HFFc6 (cell line): ENCODE results near the gene SH3BGRL3. TPM values are rescaled to one million over a fixed set of nuclear protein-coding genes. Genes with fewer than 3 reads are reported as not detected.

Source experiments
- DNase-seq: peaks from one replicate; pipeline ENCODE4 v3.0.0-alpha.2; 2018
- H3K27ac Mint-ChIP-seq: 2 replicates; pipeline ENCODE4 v1.8.0; 2020; ENCODE audit warnings: mild to moderate bottlenecking, mixed read lengths
- H3K27me3 Mint-ChIP-seq: 2 replicates; pipeline ENCODE4 v1.8.0; 2021; ENCODE audit warnings: mild to moderate bottlenecking, moderate library complexity, mixed read lengths; ENCODE audit not compliant: insufficient read depth
- H3K36me3 Mint-ChIP-seq: 2 replicates; pipeline ENCODE4 v1.8.0; 2021; ENCODE audit warnings: low read depth, mixed read lengths
- H3K4me1 Mint-ChIP-seq: 2 replicates; pipeline ENCODE4 v1.8.0; 2020; ENCODE audit warnings: low read depth, mixed read lengths
- H3K4me3 Mint-ChIP-seq: 2 replicates; pipeline ENCODE4 v1.8.0; 2020; ENCODE audit warnings: mild to moderate bottlenecking, moderate library complexity, mixed read lengths
- H3K9me3 Mint-ChIP-seq: 2 replicates; pipeline ENCODE4 v1.8.0; 2020; ENCODE audit warnings: mild to moderate bottlenecking, mixed read lengths
- CTCF ChIP-seq: fragments of 200-600 bp; sonication (generic); IDR thresholded peaks from 2 replicates; pipeline ENCODE4 v1.5.0; 2021; ENCODE audit warnings: antibody characterized with exemption, mild to moderate bottlenecking
- total RNA-seq, 6 experiments: library from RNA; stranded (reverse); fragmentation: NEBNext Ultra II Directional; extraction: Animal tissue kit (Norgen Biotek cat#: 25700); gene quantifications; 2 replicates in 1 of 6; 3 replicates in 5 of 6; pipeline ENCODE4 v1.2.3, GENCODE V29; 2021

The SH3BGRL3 gene
- total RNA-seq, 6 experiments from 2014 or later: 731 to 914 (median 779) TPM

- Mint-ChIP-seq H3K4me1 (peaks cover 37% of the 10 kb centered on the region), H3K36me3 (peaks cover 9% of the 10 kb centered on the region; the same call in 1 of the 2 replicates), H3K4me3 (peak overlapping the region; percentile 11; the same call in 1 of the 2 replicates), H3K27ac (no peak overlapping the region), H3K27me3 (no peaks in the 10 kb centered on the region; the same call in 1 of the 2 replicates), H3K9me3 (no peaks in the 10 kb centered on the region)
- TF ChIP-seq CTCF: no peak
- DNase-seq: peak; percentile 17
Observed at GRCh38 chr1:26239936-26240335, 40.0 kb upstream of the SH3BGRL3 start.

- Mint-ChIP-seq H3K4me1 (no peaks in the 10 kb centered on the region), H3K27ac (no peak overlapping the region), H3K27me3 (no peaks in the 10 kb centered on the region; the same call in 1 of the 2 replicates), H3K9me3 (no peaks in the 10 kb centered on the region), H3K4me3 (no peak overlapping the region), H3K36me3 (peaks cover 6% of the 10 kb centered on the region)
- DNase-seq: no peak
- no peak for TF ChIP-seq CTCF
Observed at GRCh38 chr1:26252718-26253117, 27.2 kb upstream of the SH3BGRL3 start.

GRCh38 chr1:26254404-26254803 is 25.5 kb upstream of the SH3BGRL3 start:
- H3K27me3 Mint-ChIP-seq: no peaks in the 10 kb centered on the region; the same call in 1 of the 2 replicates
- H3K4me1 Mint-ChIP-seq: no peaks in the 10 kb centered on the region
- no peak for DNase-seq
- H3K4me3 Mint-ChIP-seq: no peak overlapping the region
- TF ChIP-seq CTCF: no peak
- H3K27ac Mint-ChIP-seq: no peak overlapping the region
- no peaks in the 10 kb centered on the region for H3K9me3 Mint-ChIP-seq
- peaks cover 13% of the 10 kb centered on the region for H3K36me3 Mint-ChIP-seq

- Mint-ChIP-seq H3K4me1 (no peaks in the 10 kb centered on the region), H3K9me3 (no peaks in the 10 kb centered on the region), H3K27me3 (no peaks in the 10 kb centered on the region; the same call in 1 of the 2 replicates), H3K4me3 (no peak overlapping the region), H3K36me3 (peaks cover 16% of the 10 kb centered on the region), H3K27ac (no peak overlapping the region)
- no peak for DNase-seq
- no peak for TF ChIP-seq CTCF
Observed at GRCh38 chr1:26257222-26257621, 22.7 kb upstream of the SH3BGRL3 start.

- TF ChIP-seq CTCF: no peak
- Mint-ChIP-seq H3K4me1 (no peaks in the 10 kb centered on the region), H3K4me3 (no peak overlapping the region), H3K9me3 (no peaks in the 10 kb centered on the region), H3K27me3 (no peaks in the 10 kb centered on the region; the same call in 1 of the 2 replicates), H3K27ac (no peak overlapping the region), H3K36me3 (peaks cover 16% of the 10 kb centered on the region)
- no peak for DNase-seq
Observed at GRCh38 chr1:26259005-26259404, 20.9 kb upstream of the SH3BGRL3 start.

GRCh38 chr1:26259578-26259977 is 20.3 kb upstream of the SH3BGRL3 start:
- Mint-ChIP-seq H3K4me3 (no peak overlapping the region), H3K36me3 (peaks cover 18% of the 10 kb centered on the region), H3K9me3 (no peaks in the 10 kb centered on the region), H3K27ac (no peak overlapping the region), H3K4me1 (no peaks in the 10 kb centered on the region), H3K27me3 (no peaks in the 10 kb centered on the region; the same call in 1 of the 2 replicates)
- DNase-seq: no peak
- no peak for TF ChIP-seq CTCF
